ENCODE measurements around the gene DES. TPM values are rescaled to one million over a fixed set of nuclear protein-coding genes. Genes with fewer than 3 reads are reported as not detected.

Gene DES
- total RNA-seq, 1 experiment from 2014 or later: 22.6 TPM

- Histone ChIP-seq H3K4me3 (no peak overlapping the region), H3K9me3 (no peaks in the 10 kb centered on the region), H3K27me3 (no peaks in the 10 kb centered on the region), H3K36me3 (no peaks in the 10 kb centered on the region)
- DNase-seq: no peak
Observed at GRCh38 chr2:219428469-219428868, 10.3 kb downstream of the DES start.

- no peak overlapping the region for H3K4me3 ChIP-seq
- H3K36me3 ChIP-seq: no peaks in the 10 kb centered on the region
- H3K9me3 ChIP-seq: no peaks in the 10 kb centered on the region
- DNase-seq: no peak
- H3K27me3 ChIP-seq: no peaks in the 10 kb centered on the region
Observed at GRCh38 chr2:219429958-219430606, 11.9 kb downstream of the DES start.

- no peaks in the 10 kb centered on the region for H3K36me3 ChIP-seq
- H3K27me3 ChIP-seq: no peaks in the 10 kb centered on the region
- peak; percentile 36 for DNase-seq
- no peak overlapping the region for H3K4me3 ChIP-seq
- no peaks in the 10 kb centered on the region for H3K9me3 ChIP-seq
Observed at GRCh38 chr2:219430633-219431615, 12.7 kb downstream of the DES start.

GRCh38 chr2:219433666-219434467 lies 15.7 kb downstream of the DES start:
- peak; percentile 55 for DNase-seq
- Histone ChIP-seq H3K27me3 (no peaks in the 10 kb centered on the region), H3K36me3 (no peaks in the 10 kb centered on the region), H3K9me3 (no peaks in the 10 kb centered on the region), H3K4me3 (no peak overlapping the region)

GRCh38 chr2:219434468-219434717 lies 16.2 kb downstream of the DES start:
- no peaks in the 10 kb centered on the region for H3K36me3 ChIP-seq
- no peaks in the 10 kb centered on the region for H3K9me3 ChIP-seq
- H3K4me3 ChIP-seq: no peak overlapping the region
- no peak for DNase-seq
- H3K27me3 ChIP-seq: no peaks in the 10 kb centered on the region

DNA sequence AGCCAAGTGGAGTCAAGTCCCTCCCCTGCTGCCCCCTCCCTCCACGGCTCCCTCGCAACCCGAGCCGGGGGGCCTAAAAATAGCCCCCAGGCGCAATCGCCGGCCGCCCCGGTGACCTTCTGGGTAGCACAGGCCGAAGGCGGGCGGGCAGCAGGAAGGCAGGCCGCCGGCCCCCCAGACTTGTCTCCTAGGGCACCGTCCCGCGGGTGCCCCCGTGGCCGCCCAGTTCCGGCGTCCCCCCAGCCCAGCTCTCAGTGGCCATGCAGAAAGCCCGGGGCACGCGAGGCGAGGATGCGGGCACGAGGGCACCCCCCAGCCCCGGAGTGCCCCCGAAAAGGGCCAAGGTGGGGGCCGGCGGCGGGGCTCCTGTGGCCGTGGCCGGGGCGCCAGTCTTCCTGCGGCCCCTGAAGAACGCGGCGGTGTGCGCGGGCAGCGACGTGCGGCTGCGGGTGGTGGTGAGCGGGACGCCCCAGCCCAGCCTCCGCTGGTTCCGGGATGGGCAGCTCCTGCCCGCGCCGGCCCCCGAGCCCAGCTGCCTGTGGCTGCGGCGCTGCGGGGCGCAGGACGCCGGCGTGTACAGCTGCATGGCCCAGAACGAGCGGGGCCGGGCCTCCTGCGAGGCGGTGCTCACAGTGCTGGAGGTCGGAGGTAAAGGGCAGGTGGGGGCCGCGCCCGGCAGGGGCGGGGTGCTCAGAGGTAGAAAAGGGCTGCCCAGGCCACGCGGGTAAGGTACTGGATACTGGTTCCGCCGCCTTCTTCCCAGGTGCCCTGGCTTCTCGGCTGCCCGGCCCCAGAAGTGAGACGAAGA lies 16.7 kb downstream of the DES start, which contains the start of gene SPEG:
SPEG (plus strand) TSS at position 126 of the 808 bp plus-strand sequence; CDS start at position 261, 135 bp downstream.
- Histone ChIP-seq H3K36me3 (no peaks in the 10 kb centered on the region), H3K27me3 (no peaks in the 10 kb centered on the region), H3K9me3 (no peaks in the 10 kb centered on the region), H3K4me3 (no peak within 1 kb of the TSS)
- DNase-seq: no peak

DNA sequence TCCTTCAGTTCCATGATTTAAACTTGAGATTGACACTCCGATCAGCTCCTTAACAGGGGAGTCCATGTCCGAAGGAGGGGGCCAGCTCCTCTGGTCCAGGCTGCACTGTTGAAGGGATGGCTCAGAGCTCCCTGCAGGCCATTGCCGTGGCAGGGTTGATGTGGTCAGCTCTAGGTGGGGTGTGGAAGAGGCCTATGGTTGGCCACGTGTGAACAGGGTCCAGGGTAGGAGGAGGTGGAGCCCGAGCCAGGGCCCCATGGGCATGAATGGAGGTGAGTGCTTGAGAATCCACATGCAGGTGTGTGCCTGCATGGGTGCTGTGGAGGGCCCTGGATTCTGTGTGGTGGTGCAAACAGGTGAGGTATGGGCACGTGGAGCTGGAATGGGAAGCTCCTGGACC lies 17.5 kb downstream of the DES start:
- DNase-seq: no peak
- Histone ChIP-seq H3K27me3 (no peaks in the 10 kb centered on the region), H3K9me3 (no peaks in the 10 kb centered on the region), H3K4me3 (no peak overlapping the region), H3K36me3 (no peaks in the 10 kb centered on the region)

- no peak for DNase-seq
- Histone ChIP-seq H3K9me3 (no peaks in the 10 kb centered on the region), H3K4me3 (no peak overlapping the region), H3K27me3 (no peaks in the 10 kb centered on the region), H3K36me3 (no peaks in the 10 kb centered on the region)
Observed at GRCh38 chr2:219436491-219436890, 18.3 kb downstream of the DES start.

DNA sequence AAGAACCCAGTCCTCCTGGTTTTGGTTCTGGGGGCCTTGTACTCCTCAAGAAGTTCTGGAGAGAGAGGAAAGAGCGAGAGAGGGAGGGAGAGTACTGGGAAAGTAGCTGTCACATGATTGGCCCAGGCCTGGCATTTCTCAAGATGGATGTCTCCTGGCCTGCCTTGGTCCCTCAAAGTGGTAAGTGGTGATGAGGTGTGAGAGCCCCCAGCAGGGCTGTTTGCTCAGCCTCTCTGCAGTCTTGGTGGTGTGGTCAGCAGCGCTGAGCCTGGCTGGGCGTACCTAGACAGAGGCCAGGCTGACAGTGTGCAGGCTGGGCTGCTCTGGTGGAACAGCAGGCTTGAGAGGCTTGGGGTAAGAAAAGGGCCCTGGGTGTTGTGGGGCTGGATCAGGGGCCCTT lies 19.0 kb downstream of the DES start:
- DNase-seq: no peak
- no peaks in the 10 kb centered on the region for H3K27me3 ChIP-seq
- H3K4me3 ChIP-seq: no peak overlapping the region
- no peaks in the 10 kb centered on the region for H3K9me3 ChIP-seq
- H3K36me3 ChIP-seq: no peaks in the 10 kb centered on the region

DNA sequence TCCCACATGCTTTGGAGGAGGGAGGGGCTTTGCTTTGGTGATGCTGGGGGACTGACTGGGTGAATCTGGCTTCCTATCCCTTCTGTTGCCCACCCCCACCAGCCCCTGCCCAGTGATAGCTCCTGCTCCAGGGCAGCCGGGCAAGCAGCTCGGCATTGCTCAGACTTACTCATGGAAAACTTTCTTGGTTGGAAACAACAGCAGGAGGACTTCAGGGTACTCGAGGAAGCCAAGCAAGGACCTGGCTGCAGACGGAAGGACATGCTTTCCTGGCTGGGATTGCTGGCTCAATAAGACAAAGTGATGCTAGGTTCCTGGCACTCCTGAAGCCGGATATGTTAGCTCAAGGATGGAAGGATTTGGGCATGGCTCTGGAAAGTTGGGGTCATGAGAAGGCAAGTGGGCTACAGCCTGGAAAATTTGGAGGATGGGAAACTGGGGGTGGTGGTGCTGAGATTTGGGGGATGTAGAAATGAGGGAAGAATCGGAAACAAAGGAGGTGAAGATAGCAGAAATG lies 19.6 kb downstream of the DES start:
- Histone ChIP-seq H3K36me3 (no peaks in the 10 kb centered on the region), H3K9me3 (no peaks in the 10 kb centered on the region), H3K27me3 (no peaks in the 10 kb centered on the region), H3K4me3 (no peak overlapping the region)
- DNase-seq: peak; percentile 84

DNA sequence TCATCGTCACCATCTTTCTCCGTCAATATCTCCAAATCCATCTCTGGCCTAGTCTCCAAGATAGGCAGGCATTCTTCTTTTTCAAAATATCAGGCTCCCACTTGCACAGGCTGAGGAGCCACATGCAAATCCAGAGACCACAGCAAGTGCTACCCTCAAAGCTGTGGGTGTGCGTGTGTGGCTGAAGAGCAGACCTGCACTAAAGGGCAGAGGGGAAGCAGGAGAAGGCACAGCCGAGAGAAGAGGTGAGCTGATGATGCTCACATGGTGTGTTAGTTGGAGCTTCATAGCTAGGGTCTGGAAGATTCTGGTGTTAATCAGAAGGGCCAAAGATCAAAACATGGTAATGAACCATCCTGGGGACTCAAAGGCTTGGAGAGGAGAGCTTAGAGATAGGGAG lies 20.3 kb downstream of the DES start:
- no peak overlapping the region for H3K4me3 ChIP-seq
- DNase-seq: no peak

DNA sequence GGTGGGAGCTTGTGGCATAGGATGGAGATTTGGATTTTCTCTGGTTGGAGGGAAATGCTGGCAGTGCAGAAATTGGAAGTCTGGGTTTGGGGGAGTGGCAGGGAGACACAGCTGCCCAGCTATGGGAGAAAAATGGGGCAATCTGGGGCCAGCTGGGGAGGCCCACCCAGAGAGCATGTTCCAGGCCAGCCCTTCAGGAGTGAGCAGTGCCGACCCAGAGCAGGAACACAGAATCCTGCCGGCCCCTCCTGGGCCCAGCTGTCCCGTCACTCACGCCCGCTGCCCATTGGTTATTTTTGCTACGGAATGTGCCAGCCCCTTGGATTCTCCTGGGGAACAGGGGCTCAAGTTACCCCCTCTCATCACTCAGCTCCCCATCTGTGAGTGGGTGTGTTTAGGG lies 21.3 kb downstream of the DES start:
- Histone ChIP-seq H3K36me3 (no peaks in the 10 kb centered on the region; the same call in 1 of the 2 replicates), H3K4me3 (no peak overlapping the region), H3K9me3 (no peaks in the 10 kb centered on the region), H3K27me3 (no peaks in the 10 kb centered on the region)
- no peak for DNase-seq

More for the DNA sequence above, 20.3 kb downstream of the DES start:
- Histone ChIP-seq H3K36me3 (no peaks in the 10 kb centered on the region; the same call in 1 of the 2 replicates), H3K27me3 (no peaks in the 10 kb centered on the region), H3K9me3 (no peaks in the 10 kb centered on the region)

- Histone ChIP-seq H3K27me3 (no peaks in the 10 kb centered on the region), H3K9me3 (no peaks in the 10 kb centered on the region), H3K36me3 (no peaks in the 10 kb centered on the region; the same call in 1 of the 2 replicates), H3K4me3 (peak overlapping the region; percentile 50; the same call in 1 of the 2 replicates)
- DNase-seq: no peak
Observed at GRCh38 chr2:219440388-219441256, 22.4 kb downstream of the DES start.

- H3K9me3 ChIP-seq: no peaks in the 10 kb centered on the region
- no peaks in the 10 kb centered on the region for H3K27me3 ChIP-seq
- peak overlapping the region; percentile 50 for H3K4me3 ChIP-seq
- peak; percentile 86 for DNase-seq
- no peaks in the 10 kb centered on the region; the same call in 1 of the 2 replicates for H3K36me3 ChIP-seq
Observed at GRCh38 chr2:219441451-219442255, 23.5 kb downstream of the DES start.
